HG03159 (cell line): Measurements from ENCODE around the gene DNAH2.
"Not testable (repeated sequence)": the region's sequence is repeated elsewhere in the genome, so short reads cannot be mapped to it uniquely, and the experiment has no call there.

Experiments
- ATAC-seq: cut with Tn5 transposase; IDR thresholded peaks from one replicate; pipeline ENCODE4 v1.9.1; 2021; ENCODE audit warnings: mild to moderate bottlenecking, moderate library complexity; ENCODE audit not compliant: unreplicated experiment

The DNAH2 gene

GRCh38 chr17:7862692-7863437, 145.3 kb downstream of the DNAH2 start:
- ATAC-seq: no peak

- ATAC-seq: not testable (repeated sequence)
Observed at GRCh38 chr17:7864384-7864783, 146.8 kb downstream of the DNAH2 start.

- ATAC-seq: no peak
Observed at GRCh38 chr17:7864995-7865650, 147.6 kb downstream of the DNAH2 start.

GRCh38 chr17:7867881-7868329, 150.4 kb downstream of the DNAH2 start:
- ATAC-seq: no peak

GRCh38 chr17:7873051-7873450, 155.5 kb downstream of the DNAH2 start:
- ATAC-seq: no peak

- no peak for ATAC-seq
Observed at GRCh38 chr17:7875804-7876370, 158.3 kb downstream of the DNAH2 start.

GRCh38 chr17:7878234-7878633, 160.7 kb downstream of the DNAH2 start:
- ATAC-seq: no peak

- no peak for ATAC-seq
Observed at GRCh38 chr17:7880076-7880868, 162.7 kb downstream of the DNAH2 start.

GRCh38 chr17:7881276-7882054, 163.9 kb downstream of the DNAH2 start:
- ATAC-seq: no peak

- no peak for ATAC-seq
Observed at GRCh38 chr17:7882068-7882467, 164.5 kb downstream of the DNAH2 start.

- no peak for ATAC-seq
Observed at GRCh38 chr17:7882629-7883028, 165.1 kb downstream of the DNAH2 start.
